GM18868 (cell line): ENCODE measurements around the gene ANO4.

Experiments
- ATAC-seq: cut with Tn5 transposase; IDR thresholded peaks from one replicate; pipeline ENCODE4 v1.9.1; 2021; ENCODE audit warnings: mild to moderate bottlenecking, moderate library complexity; ENCODE audit not compliant: unreplicated experiment

Gene ANO4

GRCh38 chr12:100942984-100943749 lies 148.6 kb downstream of the ANO4 start:
- ATAC-seq = no peak

DNA sequence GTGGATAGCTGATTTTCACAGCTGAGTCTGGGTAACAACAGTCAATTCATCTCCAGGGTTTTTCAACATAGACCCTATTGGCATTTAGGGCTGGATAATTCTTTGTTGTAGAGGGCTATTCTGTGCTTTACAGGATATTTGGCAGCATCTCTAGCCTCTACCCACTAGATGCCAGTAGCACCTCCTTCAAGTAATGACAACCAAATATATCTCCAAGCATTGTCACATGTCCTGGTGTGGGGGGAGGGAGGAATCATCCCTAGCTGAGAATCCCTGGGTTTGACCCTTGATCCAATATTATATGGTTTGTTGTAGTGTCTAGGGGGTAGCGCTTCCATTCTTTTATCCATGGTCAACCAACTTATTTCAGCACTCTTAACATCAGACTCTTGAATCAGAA lies 157.2 kb downstream of the ANO4 start:
- no peak for ATAC-seq

DNA sequence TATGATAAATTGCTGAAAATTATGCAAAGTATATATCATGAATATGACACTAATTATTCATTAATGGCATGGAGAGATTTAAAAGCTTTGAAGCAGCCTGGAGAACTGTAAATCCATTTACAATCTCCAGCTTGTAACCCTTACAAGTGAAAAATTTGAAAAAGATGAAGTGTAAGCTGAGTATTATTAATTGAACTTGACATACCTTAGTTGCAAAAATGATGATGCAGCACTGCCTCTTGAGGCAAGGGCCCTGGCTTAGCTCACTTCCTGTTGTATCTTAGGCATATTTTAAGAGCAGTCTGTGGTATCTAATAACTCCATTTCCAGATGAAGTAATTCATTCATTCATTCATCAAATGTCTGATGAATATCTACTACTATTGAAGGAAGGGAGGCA lies 158.6 kb downstream of the ANO4 start:
- no peak for ATAC-seq

DNA sequence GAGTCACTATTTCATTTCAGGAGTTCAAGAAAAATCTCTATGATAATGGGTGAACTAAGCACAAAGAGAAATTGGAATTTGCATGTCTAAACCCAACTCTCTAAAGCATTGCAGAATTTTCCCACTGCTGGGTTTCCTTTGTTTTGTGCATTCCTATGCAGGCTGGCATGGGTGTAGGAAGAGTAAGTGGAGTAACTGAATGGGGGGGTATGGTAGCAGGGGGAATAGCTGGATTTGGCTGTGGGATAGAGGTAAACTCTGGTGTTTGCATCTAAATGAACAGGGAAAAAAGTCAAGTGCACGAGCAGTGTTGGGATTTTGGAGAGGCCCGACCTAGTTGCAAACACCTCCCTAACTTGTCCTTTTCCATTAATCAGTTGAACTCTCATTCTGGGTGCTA lies 159.1 kb downstream of the ANO4 start:
- no peak for ATAC-seq

DNA sequence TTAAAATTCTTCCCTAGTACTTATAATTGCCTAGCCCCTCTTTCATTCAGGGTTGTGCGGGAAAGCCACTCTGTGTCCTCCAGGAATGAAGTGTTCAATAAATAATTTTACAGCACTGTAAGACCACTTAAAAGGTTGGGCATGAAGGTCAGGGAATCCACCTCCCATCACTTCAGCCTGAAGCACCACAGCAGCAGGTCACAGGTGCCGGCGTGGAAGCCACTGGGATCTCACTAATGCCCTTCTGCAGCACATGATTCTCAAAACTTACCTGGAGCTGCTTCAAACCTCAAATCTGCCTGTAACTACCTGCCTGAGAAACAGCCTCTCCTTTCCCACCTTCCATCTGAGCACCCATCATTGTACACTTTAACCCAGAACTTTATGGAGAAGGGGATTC lies 159.5 kb downstream of the ANO4 start:
- ATAC-seq = no peak

GRCh38 chr12:100955139-100955538 lies 160.6 kb downstream of the ANO4 start:
- ATAC-seq = no peak

- no peak for ATAC-seq
Measured at GRCh38 chr12:100956311-100956852, 161.8 kb downstream of the ANO4 start.

GRCh38 chr12:100959481-100959880 lies 164.9 kb downstream of the ANO4 start:
- ATAC-seq = no peak

- no peak for ATAC-seq
Measured at GRCh38 chr12:100962086-100962712, 167.6 kb downstream of the ANO4 start.

DNA sequence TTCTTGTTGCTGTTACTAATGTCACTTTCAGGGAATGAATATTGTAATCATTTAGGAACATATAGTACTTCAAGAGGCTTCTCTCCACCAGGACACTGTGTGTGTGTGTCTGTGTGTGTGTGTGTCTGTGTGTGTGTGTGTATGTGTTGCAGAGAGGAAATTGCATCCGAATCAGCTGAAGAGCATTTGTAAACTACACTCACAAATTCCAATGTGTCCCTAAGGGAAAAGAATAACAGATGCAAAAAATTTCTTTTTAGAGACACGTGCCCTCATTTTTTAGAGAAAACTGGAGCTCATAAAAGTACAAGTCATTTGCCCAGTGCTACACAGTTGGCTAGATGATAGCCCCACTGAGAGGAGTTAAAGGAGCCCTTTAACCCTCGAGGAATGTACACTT lies 168.8 kb downstream of the ANO4 start:
- no peak for ATAC-seq

DNA sequence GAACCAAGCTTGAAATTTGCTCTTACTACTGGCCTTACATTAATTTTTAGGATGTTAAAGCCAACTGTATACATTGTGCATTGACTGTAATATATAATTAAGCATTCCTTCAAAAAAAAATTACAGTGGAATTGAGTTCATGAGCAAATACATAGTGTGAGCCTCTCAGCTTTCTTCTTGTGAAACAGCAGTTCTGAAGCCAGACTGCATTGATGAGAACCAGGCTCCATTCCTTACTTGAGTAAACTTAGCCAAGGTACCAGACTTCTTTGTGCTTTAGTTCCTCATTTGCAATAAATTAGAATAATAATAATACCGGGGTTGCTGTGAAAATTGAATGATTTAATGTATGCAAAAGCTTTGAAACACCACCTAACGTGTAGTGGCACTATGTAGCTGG lies 169.5 kb downstream of the ANO4 start:
- no peak for ATAC-seq

DNA sequence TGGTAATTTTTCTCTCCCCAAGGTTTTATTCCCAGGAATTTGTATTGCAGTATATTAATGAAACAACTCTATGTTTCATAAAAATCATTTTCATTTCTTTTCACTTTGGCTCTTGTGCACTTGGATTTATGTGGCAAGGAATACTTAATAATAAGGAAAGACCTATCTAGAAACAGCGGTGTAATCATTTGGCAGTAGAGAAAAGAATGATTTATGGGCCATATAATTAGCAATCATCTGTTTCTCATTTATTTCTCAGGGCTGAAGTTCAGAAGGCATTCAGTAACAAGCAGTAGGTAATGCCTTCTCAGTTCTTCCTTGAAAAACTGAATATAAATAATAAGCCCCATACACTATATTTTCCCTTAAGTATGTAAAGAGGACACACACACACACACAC lies 172.6 kb downstream of the ANO4 start:
- no peak for ATAC-seq

- no peak for ATAC-seq
Measured at GRCh38 chr12:100970894-100971293, 176.3 kb downstream of the ANO4 start.

DNA sequence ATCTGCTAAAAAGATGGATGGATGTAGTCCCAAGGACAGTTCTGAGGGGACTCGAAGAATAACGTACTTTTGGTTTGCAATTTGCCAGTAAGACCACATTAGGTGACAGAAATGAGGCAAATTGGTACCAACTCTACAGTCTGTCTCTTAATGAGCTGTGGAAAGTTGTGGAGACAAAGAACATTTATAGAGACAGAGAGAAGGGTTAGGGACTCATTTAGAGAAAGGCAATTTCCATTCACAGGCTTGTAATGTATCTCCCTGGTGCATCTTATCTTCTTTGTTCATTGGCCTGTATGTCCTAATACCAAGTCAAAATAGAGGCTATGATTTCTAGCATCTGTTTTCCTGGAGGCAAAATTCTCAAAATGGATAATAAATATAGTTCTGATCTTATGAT lies 177.5 kb downstream of the ANO4 start:
- no peak for ATAC-seq

DNA sequence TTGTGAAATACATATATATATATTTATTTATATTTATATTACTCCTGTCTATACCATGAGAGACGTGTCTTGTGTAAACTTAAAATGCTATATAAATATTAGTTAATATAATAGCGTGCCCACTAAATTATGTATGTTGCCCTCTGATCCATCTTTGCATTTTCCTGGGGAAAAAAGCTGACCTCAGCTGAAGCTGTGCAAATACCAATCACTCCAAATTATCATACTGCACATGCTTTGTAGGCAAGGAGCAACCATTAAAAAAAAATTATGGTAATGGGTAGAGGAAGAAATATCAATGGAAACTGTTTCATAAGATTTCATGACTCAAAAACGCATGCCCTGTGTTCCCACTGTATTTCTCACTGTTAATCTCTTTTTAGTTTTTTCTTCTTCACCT lies 179.8 kb downstream of the ANO4 start:
- ATAC-seq = no peak

- no peak for ATAC-seq
Measured at GRCh38 chr12:100974747-100975146, 180.2 kb downstream of the ANO4 start.

GRCh38 chr12:100976735-100977134 lies 182.2 kb downstream of the ANO4 start:
- no peak for ATAC-seq

DNA sequence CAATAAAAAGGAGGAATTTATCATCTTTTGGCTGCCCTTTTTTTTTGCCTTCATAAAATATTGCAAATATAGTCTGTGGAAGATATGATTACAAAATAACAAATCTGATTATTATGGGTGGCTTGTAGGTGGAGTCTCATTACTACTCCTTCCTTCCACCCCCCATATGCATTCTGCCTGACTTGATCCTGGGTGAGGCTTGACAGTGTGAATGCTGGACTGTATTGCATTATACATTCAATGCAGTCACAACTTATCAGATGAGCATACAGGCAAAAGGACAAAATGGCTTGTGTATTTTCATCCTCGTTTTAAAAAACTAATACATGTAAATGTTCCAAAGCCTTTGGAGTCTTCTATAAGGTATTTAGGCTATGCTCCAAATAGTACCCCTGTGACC lies 186.3 kb downstream of the ANO4 start:
- ATAC-seq = no peak

DNA sequence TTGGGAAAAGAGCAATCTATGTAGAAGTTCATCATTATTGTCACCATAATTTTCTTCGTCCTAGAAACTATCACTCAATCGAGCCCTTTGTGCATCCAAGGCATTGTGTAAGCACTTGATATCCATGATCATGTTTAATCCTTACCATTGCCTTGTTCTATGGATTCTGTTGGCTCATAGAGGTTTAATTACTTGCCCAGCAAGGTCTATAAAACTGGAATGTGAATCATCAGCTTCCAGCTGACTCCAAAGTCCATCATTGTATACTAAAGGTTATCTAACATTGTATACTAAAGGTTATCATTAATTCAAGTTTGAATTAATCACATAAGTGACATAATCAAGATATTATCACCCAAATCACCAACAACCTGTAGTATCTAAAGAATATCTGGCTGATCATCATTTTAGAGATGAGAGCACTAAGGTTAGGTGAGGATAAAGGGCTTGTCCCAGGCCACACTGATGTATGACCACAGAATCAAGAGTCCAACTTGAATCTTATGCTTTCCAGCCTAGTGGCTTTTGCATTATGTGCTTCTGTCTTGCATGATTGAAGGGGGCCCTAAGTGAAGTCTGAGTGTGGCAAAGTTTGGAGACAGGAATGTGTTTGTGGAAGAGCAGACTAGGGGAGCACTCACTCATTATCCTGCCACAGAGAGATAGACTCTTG lies 188.1 kb downstream of the ANO4 start:
- no peak for ATAC-seq

GRCh38 chr12:100984796-100985195 lies 190.2 kb downstream of the ANO4 start:
- no peak for ATAC-seq

GRCh38 chr12:100986595-100987547 lies 192.3 kb downstream of the ANO4 start:
- ATAC-seq = no peak
